ENCODE data around the gene BTN2A1.

Gene BTN2A1

GRCh38 chr6:26468829-26469228 is 11.1 kb downstream of the BTN2A1 start:
- DNase-seq (ENCODE audit: low read depth in 2 of 2), result no peak

GRCh38 chr6:26470643-26471042 is 12.9 kb downstream of the BTN2A1 start:
- no peak for DNase-seq (ENCODE audit: low read depth in 2 of 2)

- DNase-seq (ENCODE audit: low read depth in 2 of 2), result no peak
Observed at GRCh38 chr6:26471970-26472369, 14.2 kb downstream of the BTN2A1 start.

- no peak for DNase-seq (ENCODE audit: low read depth in 2 of 2)
Observed at GRCh38 chr6:26472549-26473290, 15.0 kb downstream of the BTN2A1 start.

GRCh38 chr6:26473429-26473757 is 15.6 kb downstream of the BTN2A1 start:
- DNase-seq (ENCODE audit: low read depth in 2 of 2), result no peak

GRCh38 chr6:26473758-26474438 is 16.1 kb downstream of the BTN2A1 start:
- DNase-seq (ENCODE audit: low read depth in 2 of 2), result peak; percentile 50 to 56

- no peak for DNase-seq (ENCODE audit: low read depth in 2 of 2)
Observed at GRCh38 chr6:26474439-26474881, 16.7 kb downstream of the BTN2A1 start.

GRCh38 chr6:26475823-26476729 is 18.3 kb downstream of the BTN2A1 start:
- DNase-seq (ENCODE audit: low read depth in 2 of 2), result no peak

GRCh38 chr6:26476896-26477295 is 19.1 kb downstream of the BTN2A1 start:
- DNase-seq (ENCODE audit: low read depth in 2 of 2), result no peak

GRCh38 chr6:26477426-26477825 is 19.7 kb downstream of the BTN2A1 start:
- DNase-seq (ENCODE audit: low read depth in 2 of 2), result no peak

- DNase-seq (ENCODE audit: low read depth in 2 of 2), result no peak
Observed at GRCh38 chr6:26478100-26478984, 20.6 kb downstream of the BTN2A1 start.

- DNase-seq (ENCODE audit: low read depth in 2 of 2), result no peak
Observed at GRCh38 chr6:26478985-26479278, 21.2 kb downstream of the BTN2A1 start.

- DNase-seq (ENCODE audit: low read depth in 2 of 2), result no peak
Observed at GRCh38 chr6:26482338-26482737, 24.6 kb downstream of the BTN2A1 start.

GRCh38 chr6:26483727-26484126 is 26.0 kb downstream of the BTN2A1 start:
- DNase-seq (ENCODE audit: low read depth in 2 of 2), result no peak

- DNase-seq (ENCODE audit: low read depth in 2 of 2), result no peak
Observed at GRCh38 chr6:26484161-26484560, 26.4 kb downstream of the BTN2A1 start.

- DNase-seq (ENCODE audit: low read depth in 2 of 2), result no peak
Observed at GRCh38 chr6:26485112-26485780, 27.5 kb downstream of the BTN2A1 start.

GRCh38 chr6:26486358-26486757 is 28.6 kb downstream of the BTN2A1 start:
- DNase-seq (ENCODE audit: low read depth in 2 of 2), result no peak

- DNase-seq (ENCODE audit: low read depth in 2 of 2), result no peak
Observed at GRCh38 chr6:26487466-26487865, 29.7 kb downstream of the BTN2A1 start.

- DNase-seq (ENCODE audit: low read depth in 2 of 2), result no peak
Observed at GRCh38 chr6:26489996-26490964, 32.5 kb downstream of the BTN2A1 start.

GRCh38 chr6:26491604-26492003 is 33.8 kb downstream of the BTN2A1 start:
- no peak for DNase-seq (ENCODE audit: low read depth in 2 of 2)
